ENCODE results near the gene FALEC. TPM values are rescaled to one million over a fixed set of nuclear protein-coding genes. Genes with fewer than 3 reads are reported as not detected.

The FALEC gene
- total and polyA plus RNA-seq, 5 experiments from 2014 or later, result 0.38 to 1.9 (median 1.3) TPM; not detected in 2

DNA sequence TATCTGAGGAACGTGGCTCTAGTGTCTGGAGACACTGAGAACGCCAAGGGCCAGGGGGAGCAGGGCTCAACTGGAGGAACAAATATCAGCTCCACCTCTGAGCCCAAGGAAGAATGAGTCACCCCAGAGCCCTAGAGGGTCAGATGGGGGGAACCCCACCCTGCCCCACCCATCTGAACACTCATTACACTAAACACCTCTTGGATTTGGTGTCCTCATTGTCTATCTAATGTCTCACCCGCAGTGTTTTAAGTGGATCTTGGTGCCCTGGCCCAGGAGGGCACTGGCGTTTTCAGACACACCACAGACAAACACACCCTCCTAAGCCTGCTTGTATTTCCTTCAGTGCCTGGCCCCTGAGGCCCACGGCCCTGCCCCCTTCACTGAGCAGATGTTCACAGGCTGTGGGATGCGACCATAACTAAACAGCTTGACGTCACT, 2.2 kb upstream of the FALEC start:
- DNase-seq (no peak), ATAC-seq (no peak)
- Mint-ChIP-seq H3K36me3 (peaks cover 0 to 2% (median 0%) of the 10 kb centered on the region in 3 donors), H3K27ac (peak overlapping the region in 1 of 10 donors; percentile 29), H3K27me3 (no peaks in the 10 kb centered on the region), H3K9me3 (no peaks in the 10 kb centered on the region), H3K4me1 (peaks cover 12 to 24% (median 19%) of the 10 kb centered on the region in 4 donors), H3K4me3 (peak overlapping the region in 3 of 10 donors; percentile 5 to 82 (median 50))
- POLR2A ChIA-PET, result interaction anchor here (0.6 kb wide), 1 partner anchor 9 kb away, joined by 3 read pairs; no protein-coding TSS in a partner anchor

- Mint-ChIP-seq H3K4me1 (peaks cover 12 to 24% (median 19%) of the 10 kb centered on the region in 4 donors), H3K27ac (peak overlapping the region in 4 of 10 donors; percentile 59 to 92 (median 80)), H3K36me3 (peaks cover 0 to 2% (median 0%) of the 10 kb centered on the region in 3 donors), H3K4me3 (peak overlapping the region; percentile 82 to 94 (median 92)), H3K27me3 (no peaks in the 10 kb centered on the region), H3K9me3 (no peaks in the 10 kb centered on the region)
- DNase-seq (no peak), ATAC-seq (no peak)
- POLR2A ChIA-PET, result interaction anchor here (2.4 kb wide), 1 partner anchor 27 kb away, joined by 11 read pairs; the partner anchor contains the start of gene TARS2
These were observed 1.3 kb upstream of the FALEC start for GRCh38 chr1:150514260-150514659.

DNA sequence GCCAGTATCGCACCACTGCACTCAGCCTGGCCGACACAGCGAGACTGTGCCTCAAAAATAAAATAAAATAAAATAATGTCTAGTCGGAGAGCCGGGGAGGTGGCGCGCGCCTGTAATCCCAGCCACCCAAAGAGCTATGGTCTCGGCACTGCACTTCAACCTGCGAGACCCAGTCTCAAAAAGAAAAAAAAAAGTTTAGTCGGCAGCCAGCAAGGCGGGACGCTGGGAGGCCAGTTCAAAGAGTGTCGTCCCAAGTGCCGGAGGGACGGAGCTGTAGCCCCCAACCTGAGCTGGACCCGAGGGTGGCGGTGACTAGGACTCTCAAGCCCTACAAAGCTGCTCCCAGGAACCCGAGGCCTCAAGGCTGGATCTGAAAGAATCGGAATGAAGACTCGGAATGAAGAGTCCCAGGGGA, 632 bp upstream of the FALEC start:
- Mint-ChIP-seq H3K4me3 (peak overlapping the region; percentile 89 to 94 (median 93)), H3K4me1 (peaks cover 12 to 24% (median 19%) of the 10 kb centered on the region in 4 donors), H3K27me3 (no peaks in the 10 kb centered on the region), H3K36me3 (peaks cover 0 to 2% (median 0%) of the 10 kb centered on the region in 3 donors), H3K27ac (peak overlapping the region in 9 of 10 donors; percentile 51 to 95 (median 87)), H3K9me3 (no peaks in the 10 kb centered on the region)
- POLR2A ChIA-PET, result interaction anchor here (0.8 to 2.4 kb wide), 8 partner anchors 11 to 298 kb away, joined by 3 to 13 read pairs (median 6); partner anchors contain the start of genes ENSA, MCL1, RPRD2 and TARS2
- ATAC-seq (no peak), DNase-seq (no peak)

DNA sequence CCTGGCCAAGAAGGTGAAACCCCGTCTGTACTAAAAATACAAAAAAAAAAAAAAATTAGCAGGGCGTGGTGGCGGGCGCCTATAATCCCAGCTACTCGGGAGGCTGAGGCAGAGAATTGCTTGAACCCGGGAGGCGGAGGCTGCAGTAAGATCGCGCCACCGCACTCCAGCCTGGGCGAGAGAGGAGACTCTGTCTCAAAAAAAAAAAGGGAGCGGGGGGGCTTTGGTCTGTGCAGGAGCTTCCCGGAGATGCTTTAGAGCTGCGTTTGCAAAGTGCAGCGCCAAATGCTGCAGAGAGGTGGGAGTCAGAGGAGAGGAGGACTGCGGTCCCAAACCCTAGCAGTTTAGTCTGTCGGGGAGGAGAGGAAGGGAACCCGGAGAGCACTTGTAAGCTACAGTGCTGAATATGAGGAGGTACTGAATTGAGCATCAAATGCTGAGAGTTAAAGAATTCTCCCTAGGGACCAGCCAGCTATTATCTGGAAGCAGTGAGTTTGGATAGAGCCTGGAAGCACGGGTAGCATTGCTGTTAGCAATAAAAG, 569 bp downstream of the FALEC start:
- peaks cover 12 to 22% (median 19%) of the 10 kb centered on the region in 4 donors for H3K4me1 Mint-ChIP-seq
- peak overlapping the region; percentile 46 to 87 (median 80) for H3K27ac Mint-ChIP-seq
- no peaks in the 10 kb centered on the region for H3K27me3 Mint-ChIP-seq
- no peaks in the 10 kb centered on the region for H3K9me3 Mint-ChIP-seq
- peaks cover 0 to 2% (median 0%) of the 10 kb centered on the region in 3 donors for H3K36me3 Mint-ChIP-seq
- peak in 1 of 10 donors; percentile 7 for DNase-seq
- POLR2A ChIA-PET, result interaction anchor here (0.6 to 2.4 kb wide), 12 partner anchors 10 to 297 kb away, joined by 3 to 13 read pairs (median 4); partner anchors contain the start of genes ENSA, MCL1, RPRD2 and TARS2
- peak; percentile 13 to 18 for ATAC-seq
- peak overlapping the region; percentile 89 to 94 (median 93) for H3K4me3 Mint-ChIP-seq

DNA sequence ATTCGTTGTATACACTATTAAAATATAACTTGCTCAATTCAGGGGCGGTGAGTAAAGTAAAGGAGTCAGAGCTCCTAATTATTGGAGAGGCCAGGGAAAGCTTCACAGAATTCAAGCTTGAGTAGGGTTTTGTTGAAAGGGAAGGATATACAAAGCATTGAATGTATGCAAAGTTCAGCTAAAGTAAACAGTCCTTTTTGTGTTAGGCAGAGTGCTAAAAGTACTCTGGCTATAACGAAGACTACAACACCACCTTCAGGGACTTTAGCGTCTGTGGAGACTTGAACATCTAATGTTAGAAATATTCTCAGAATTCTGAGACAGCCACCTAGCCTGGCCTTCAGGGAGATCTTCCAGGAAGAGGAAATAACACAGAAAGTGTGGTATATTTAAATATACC, 1.1 kb downstream of the FALEC start:
- Mint-ChIP-seq H3K9me3 (no peaks in the 10 kb centered on the region), H3K27ac (peak overlapping the region in 9 of 10 donors; percentile 1 to 87 (median 81)), H3K4me3 (peak overlapping the region; percentile 89 to 94 (median 93)), H3K36me3 (no peaks in the 10 kb centered on the region), H3K27me3 (no peaks in the 10 kb centered on the region), H3K4me1 (peaks cover 12 to 22% (median 19%) of the 10 kb centered on the region in 4 donors)
- POLR2A ChIA-PET, result interaction anchor here (0.6 to 2.4 kb wide), 10 partner anchors 11 to 508 kb away, joined by 3 to 13 read pairs (median 6); partner anchors contain the start of genes ENSA, RPRD2 and TARS2
- DNase-seq (peak in 1 of 10 donors; percentile 17), ATAC-seq (no peak)

GRCh38 chr1:150521196-150521968, 5.8 kb downstream of the FALEC start:
- Mint-ChIP-seq H3K36me3 (no peaks in the 10 kb centered on the region), H3K9me3 (no peaks in the 10 kb centered on the region), H3K4me3 (no peak overlapping the region), H3K27ac (no peak overlapping the region), H3K27me3 (no peaks in the 10 kb centered on the region), H3K4me1 (peaks cover 4 to 12% (median 7%) of the 10 kb centered on the region in 4 donors)
- DNase-seq (no peak), ATAC-seq (no peak)
- POLR2A ChIA-PET, result interaction anchor here (0.6 to 0.9 kb wide), 4 partner anchors 38 to 758 kb away, joined by 3 to 5 read pairs (median 3); no protein-coding TSS in a partner anchor

DNA sequence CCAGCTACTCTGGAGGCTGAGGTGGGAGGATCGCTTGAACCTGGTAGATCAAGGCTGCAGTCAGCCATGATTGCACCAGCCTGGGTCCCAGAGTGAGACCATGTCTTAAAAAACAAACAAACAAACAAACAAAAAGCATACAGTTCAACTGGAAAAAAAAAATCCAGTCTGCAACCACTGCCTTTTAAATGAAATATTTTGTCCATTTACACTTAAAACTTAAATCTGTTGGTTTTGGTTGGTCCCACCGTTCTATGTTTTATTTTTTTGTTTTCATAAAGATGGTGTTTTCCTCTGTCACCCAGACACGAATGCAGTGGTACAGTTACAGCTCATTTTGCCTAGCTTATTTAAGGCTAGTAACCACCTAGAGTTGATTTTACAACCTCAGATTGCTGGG, 9.8 kb downstream of the FALEC start:
- POLR2A ChIA-PET, result interaction anchor here (0.7 kb wide), 1 partner anchor 284 kb away, joined by 7 read pairs; no protein-coding TSS in a partner anchor
- no peak for DNase-seq
- Mint-ChIP-seq H3K4me1 (no peaks in the 10 kb centered on the region), H3K9me3 (no peaks in the 10 kb centered on the region), H3K36me3 (no peaks in the 10 kb centered on the region), H3K27me3 (no peaks in the 10 kb centered on the region), H3K27ac (no peak overlapping the region), H3K4me3 (no peak overlapping the region)
- ATAC-seq, result no peak

DNA sequence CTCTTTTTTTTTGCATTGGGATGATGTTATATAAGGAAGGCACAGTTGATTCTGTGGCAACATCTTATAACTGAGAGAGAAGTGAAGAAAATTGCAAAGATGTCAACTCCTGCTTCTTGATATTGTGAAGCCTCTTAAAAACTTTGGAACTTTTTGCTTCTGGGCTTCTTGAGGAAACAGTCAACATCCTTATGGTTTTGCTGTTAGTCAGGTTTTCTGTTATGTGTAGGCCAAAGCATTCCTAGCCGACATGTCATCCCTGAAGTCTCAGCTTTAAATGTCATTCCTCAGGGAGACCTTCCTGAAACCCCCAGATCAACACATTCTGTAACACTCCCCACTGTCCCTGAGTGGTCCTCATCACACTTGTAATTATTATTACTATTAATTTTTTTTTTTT, 12.6 kb downstream of the FALEC start:
- Mint-ChIP-seq H3K27ac (no peak overlapping the region), H3K4me1 (peaks cover 0 to 7% (median 2%) of the 10 kb centered on the region in 4 donors), H3K4me3 (no peak overlapping the region), H3K9me3 (no peaks in the 10 kb centered on the region), H3K27me3 (no peaks in the 10 kb centered on the region), H3K36me3 (no peaks in the 10 kb centered on the region)
- DNase-seq (no peak), ATAC-seq (no peak)
- POLR2A ChIA-PET, result no interaction called here

GRCh38 chr1:150529017-150529416, 13.5 kb downstream of the FALEC start:
- Mint-ChIP-seq H3K27ac (no peak overlapping the region), H3K36me3 (no peaks in the 10 kb centered on the region), H3K4me3 (no peak overlapping the region), H3K4me1 (peaks cover 0 to 7% (median 2%) of the 10 kb centered on the region in 4 donors), H3K27me3 (no peaks in the 10 kb centered on the region), H3K9me3 (no peaks in the 10 kb centered on the region)
- ATAC-seq, result no peak
- POLR2A ChIA-PET, result no interaction called here
- no peak for DNase-seq

DNA sequence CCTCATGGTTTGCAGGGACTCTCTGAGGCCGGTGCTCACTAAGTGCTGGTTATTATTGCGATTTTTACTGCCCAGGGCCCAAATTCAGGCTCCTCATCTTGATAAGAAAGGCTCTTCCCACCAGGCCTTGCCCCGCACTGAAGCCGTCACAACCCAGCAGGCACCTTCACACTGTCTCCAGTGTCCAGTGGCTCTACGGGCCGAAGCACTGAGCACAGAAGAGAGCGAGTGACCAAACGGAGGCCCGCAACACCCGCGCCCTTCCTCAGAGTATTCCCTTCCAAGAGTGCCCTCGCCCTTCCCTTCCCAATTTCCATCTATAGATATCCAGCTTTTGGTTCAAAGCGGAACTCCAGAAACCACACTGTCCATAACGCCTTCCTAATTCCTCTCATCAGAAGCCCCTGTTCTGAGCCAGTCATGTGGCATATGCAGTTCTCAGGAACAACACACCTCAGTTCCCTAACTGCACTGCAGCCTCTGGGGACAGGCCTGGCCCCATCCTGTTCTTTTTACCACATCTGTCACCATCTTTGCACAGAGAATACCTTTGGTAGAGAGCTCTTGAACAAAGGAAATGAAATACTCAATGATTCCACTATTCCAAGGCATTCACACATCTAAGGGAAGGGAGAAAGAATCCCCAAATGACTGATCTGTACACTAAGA, 15.1 kb downstream of the FALEC start:
- H3K4me1 Mint-ChIP-seq, result peaks cover 0 to 7% (median 2%) of the 10 kb centered on the region in 4 donors
- H3K9me3 Mint-ChIP-seq, result no peaks in the 10 kb centered on the region
- no peaks in the 10 kb centered on the region for H3K36me3 Mint-ChIP-seq
- ATAC-seq (no peak), DNase-seq (no peak)
- POLR2A ChIA-PET, result no interaction called here
- H3K27ac Mint-ChIP-seq, result peak overlapping the region in 1 of 10 donors; percentile 82
- no peaks in the 10 kb centered on the region for H3K27me3 Mint-ChIP-seq
- H3K4me3 Mint-ChIP-seq, result no peak overlapping the region

GRCh38 chr1:150532860-150533259, 17.3 kb downstream of the FALEC start:
- no peaks in the 10 kb centered on the region for H3K36me3 Mint-ChIP-seq
- ATAC-seq (no peak), DNase-seq (no peak)
- POLR2A ChIA-PET, result interaction anchor here (0.7 to 1.3 kb wide), 3 partner anchors 16 to 70 kb away, joined by 3 to 4 read pairs (median 4); no protein-coding TSS in a partner anchor
- no peak overlapping the region for H3K4me3 Mint-ChIP-seq
- H3K9me3 Mint-ChIP-seq, result no peaks in the 10 kb centered on the region
- peaks cover 0 to 7% (median 2%) of the 10 kb centered on the region in 4 donors for H3K4me1 Mint-ChIP-seq
- no peaks in the 10 kb centered on the region for H3K27me3 Mint-ChIP-seq
- peak overlapping the region in 2 of 10 donors; percentile 35 to 75 for H3K27ac Mint-ChIP-seq

DNA sequence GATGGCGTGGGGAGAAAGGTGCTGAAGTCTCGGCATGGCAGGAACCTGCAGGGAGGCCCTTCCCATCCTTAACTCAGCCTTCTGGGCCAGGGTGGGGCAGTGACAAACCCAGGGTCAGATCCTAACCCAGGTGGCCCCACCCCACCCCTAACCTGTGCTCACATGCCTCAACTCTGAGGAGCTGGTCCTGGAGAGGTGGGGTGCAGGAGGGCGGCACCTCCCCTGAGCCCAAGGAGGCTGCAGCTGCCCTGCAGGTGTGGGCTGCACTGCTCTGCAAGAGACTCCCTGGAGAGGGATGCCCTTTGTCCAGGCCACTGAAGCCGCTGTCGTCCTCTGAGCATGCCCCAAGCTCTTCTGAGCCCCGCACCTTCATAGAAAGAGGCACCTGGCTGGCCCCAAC, 18.4 kb downstream of the FALEC start:
- H3K27ac Mint-ChIP-seq, result no peak overlapping the region
- H3K27me3 Mint-ChIP-seq, result no peaks in the 10 kb centered on the region
- ATAC-seq, result no peak
- H3K4me3 Mint-ChIP-seq, result no peak overlapping the region
- no peaks in the 10 kb centered on the region for H3K9me3 Mint-ChIP-seq
- POLR2A ChIA-PET, result interaction anchor here (0.7 to 1.2 kb wide), 2 partner anchors 17 to 291 kb away, joined by 5 to 7 read pairs; no protein-coding TSS in a partner anchor
- DNase-seq, result no peak
- H3K4me1 Mint-ChIP-seq, result peaks cover 1 to 7% (median 3%) of the 10 kb centered on the region in 4 donors
- no peaks in the 10 kb centered on the region for H3K36me3 Mint-ChIP-seq
